ENCODE data around the gene TRIM24. TPM values are rescaled to one million over a fixed set of nuclear protein-coding genes. Genes with fewer than 3 reads are reported as not detected.

Gene TRIM24
- total RNA-seq, 1 donor from 2014 or later: 116 TPM

DNA sequence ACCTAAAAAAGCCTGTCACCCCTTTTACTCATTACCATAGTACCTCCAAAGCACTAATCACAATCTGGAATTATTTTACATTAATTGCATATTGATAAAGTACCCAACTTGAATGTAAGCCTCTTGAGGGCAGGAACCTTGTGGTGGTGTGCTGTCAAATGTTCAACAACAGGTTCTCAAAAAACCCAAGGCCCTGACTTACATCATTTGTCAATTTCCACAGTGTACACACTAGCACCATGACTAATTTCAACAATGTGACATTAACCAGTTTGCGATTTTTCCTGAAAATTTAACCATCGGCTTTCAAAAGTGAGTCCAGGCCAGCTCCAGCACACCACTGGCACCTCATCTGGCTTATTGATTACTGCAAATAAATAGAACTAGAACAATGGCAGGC lies 153.6 kb downstream of the TRIM24 start:
- Mint-ChIP-seq H3K4me1 (peaks cover 10% of the 10 kb centered on the region), H3K27me3 (ENCODE audit: insufficient read depth, low read depth) (peaks cover 5% of the 10 kb centered on the region), H3K4me3 (no peak overlapping the region), H3K36me3 (no peaks in the 10 kb centered on the region), H3K27ac (no peak overlapping the region), H3K9me3 (peaks cover 14% of the 10 kb centered on the region)
- TF ChIP-seq EZH2phosphoT487 (IDR thresholded peaks at IDR 0.05): no peak
- TF ChIP-seq EZH2 (IDR thresholded peaks at IDR 0.05): no peak
- TF ChIP-seq, protein P1, sequence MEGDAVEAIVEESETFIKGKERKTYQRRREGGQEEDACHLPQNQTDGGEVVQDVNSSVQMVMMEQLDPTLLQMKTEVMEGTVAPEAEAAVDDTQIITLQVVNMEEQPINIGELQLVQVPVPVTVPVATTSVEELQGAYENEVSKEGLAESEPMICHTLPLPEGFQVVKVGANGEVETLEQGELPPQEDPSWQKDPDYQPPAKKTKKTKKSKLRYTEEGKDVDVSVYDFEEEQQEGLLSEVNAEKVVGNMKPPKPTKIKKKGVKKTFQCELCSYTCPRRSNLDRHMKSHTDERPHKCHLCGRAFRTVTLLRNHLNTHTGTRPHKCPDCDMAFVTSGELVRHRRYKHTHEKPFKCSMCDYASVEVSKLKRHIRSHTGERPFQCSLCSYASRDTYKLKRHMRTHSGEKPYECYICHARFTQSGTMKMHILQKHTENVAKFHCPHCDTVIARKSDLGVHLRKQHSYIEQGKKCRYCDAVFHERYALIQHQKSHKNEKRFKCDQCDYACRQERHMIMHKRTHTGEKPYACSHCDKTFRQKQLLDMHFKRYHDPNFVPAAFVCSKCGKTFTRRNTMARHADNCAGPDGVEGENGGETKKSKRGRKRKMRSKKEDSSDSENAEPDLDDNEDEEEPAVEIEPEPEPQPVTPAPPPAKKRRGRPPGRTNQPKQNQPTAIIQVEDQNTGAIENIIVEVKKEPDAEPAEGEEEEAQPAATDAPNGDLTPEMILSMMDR (IDR thresholded peaks at IDR 0.05): no peak
- Histone ChIP-seq H2AFZ (replicated peaks) (no peak overlapping the region), H3K27me3 (no peaks in the 10 kb centered on the region), H3F3A (ENCODE audit: low read depth) (no peaks in the 10 kb centered on the region), H3K9ac (no peak overlapping the region), H3K4me1 (no peaks in the 10 kb centered on the region), H3K4me2 (no peak overlapping the region), H4K20me1 (ENCODE audit: low read depth) (no peaks in the 10 kb centered on the region), H3K9me3 (ENCODE audit: low read depth) (no peaks in the 10 kb centered on the region), H3K4me3 (no peak overlapping the region), H3K79me2 (ENCODE audit: low read depth) (no peaks in the 10 kb centered on the region), H3K27ac (no peak overlapping the region), H3K36me3 (no peaks in the 10 kb centered on the region)
- no peak for DNase-seq (ENCODE audit: low spot score)

DNA sequence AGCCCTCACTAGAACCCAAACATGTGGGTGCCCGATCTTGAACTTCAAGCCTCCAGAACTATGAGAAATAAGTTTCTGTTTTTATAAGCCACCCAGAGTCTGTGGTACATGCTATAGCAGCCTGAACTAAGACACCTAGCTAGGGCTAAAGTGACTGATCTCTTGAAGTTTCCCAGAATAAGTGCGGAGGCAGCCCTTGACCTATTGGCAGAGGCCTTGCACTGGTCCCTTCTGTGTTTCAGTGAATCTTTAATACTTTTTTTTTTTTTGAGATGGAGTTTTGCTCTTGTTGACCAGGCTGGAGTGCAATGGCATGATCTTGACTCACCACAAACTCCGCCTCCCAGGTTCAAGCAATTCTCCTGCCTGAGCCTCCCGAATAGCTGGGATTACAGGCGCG lies 156.0 kb downstream of the TRIM24 start:
- Mint-ChIP-seq H3K27ac (no peak overlapping the region), H3K4me1 (peaks cover 8% of the 10 kb centered on the region)
- DNase-seq (ENCODE audit: low spot score): no peak

DNA sequence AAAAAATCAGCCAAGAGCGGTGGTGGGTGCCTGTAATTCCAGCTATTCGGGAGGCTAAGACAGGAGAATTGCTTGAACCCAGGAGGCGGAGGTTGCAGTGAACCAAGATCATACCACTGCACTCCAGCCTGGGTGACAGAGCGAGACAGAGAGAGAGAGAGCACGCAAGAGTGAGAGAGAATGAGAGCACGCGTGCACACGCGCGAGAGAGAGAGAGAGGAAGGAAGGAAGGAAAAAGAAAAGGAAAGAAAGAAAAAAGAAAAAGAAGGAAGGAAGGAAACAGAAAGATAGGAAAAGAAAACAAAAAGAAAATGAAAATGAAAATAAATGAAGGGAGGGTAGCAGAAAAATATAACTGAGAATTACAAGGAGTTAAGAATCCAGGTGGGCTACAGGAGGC lies 158.4 kb downstream of the TRIM24 start:
- Mint-ChIP-seq H3K36me3 (no peaks in the 10 kb centered on the region), H3K4me3 (no peak overlapping the region), H3K9me3 (no peaks in the 10 kb centered on the region), H3K27me3 (ENCODE audit: insufficient read depth, low read depth) (peaks cover 2% of the 10 kb centered on the region), H3K27ac (no peak overlapping the region), H3K4me1 (peaks cover 3% of the 10 kb centered on the region)
- Histone ChIP-seq H3K9me3 (ENCODE audit: low read depth) (no peaks in the 10 kb centered on the region), H3K27ac (no peak overlapping the region), H3K9ac (no peak overlapping the region), H3K36me3 (no peaks in the 10 kb centered on the region), H4K20me1 (ENCODE audit: low read depth) (no peaks in the 10 kb centered on the region), H3K79me2 (ENCODE audit: low read depth) (no peaks in the 10 kb centered on the region), H3K4me1 (no peaks in the 10 kb centered on the region), H3K4me2 (no peak overlapping the region), H2AFZ (replicated peaks) (no peak overlapping the region), H3K27me3 (no peaks in the 10 kb centered on the region), H3F3A (ENCODE audit: low read depth) (no peaks in the 10 kb centered on the region), H3K4me3 (no peak overlapping the region)
- no peak for DNase-seq (ENCODE audit: low spot score)
- TF ChIP-seq, protein P1 (IDR thresholded peaks at IDR 0.05): no peak
- TF ChIP-seq EZH2 (IDR thresholded peaks at IDR 0.05) (no peak), EZH2phosphoT487 (IDR thresholded peaks at IDR 0.05) (no peak)

More for the DNA sequence above, 156.0 kb downstream of the TRIM24 start:
- peaks cover 5% of the 10 kb centered on the region for H3K27me3 Mint-ChIP-seq (ENCODE audit: insufficient read depth, low read depth)
- no peak overlapping the region for H3K27ac ChIP-seq
- no peak overlapping the region for H3K9ac ChIP-seq
- H3K4me1 ChIP-seq: no peaks in the 10 kb centered on the region
- H3F3A ChIP-seq (ENCODE audit: low read depth): no peaks in the 10 kb centered on the region
- peaks cover 4% of the 10 kb centered on the region for H3K9me3 Mint-ChIP-seq
- no peaks in the 10 kb centered on the region for H3K9me3 ChIP-seq (ENCODE audit: low read depth)
- H3K4me3 ChIP-seq: no peak overlapping the region
- H3K4me2 ChIP-seq: no peak overlapping the region
- no peak overlapping the region for H2AFZ ChIP-seq (replicated peaks)
- no peaks in the 10 kb centered on the region for H3K36me3 ChIP-seq
- H3K4me3 Mint-ChIP-seq: no peak overlapping the region
- no peaks in the 10 kb centered on the region for H3K27me3 ChIP-seq
- H3K36me3 Mint-ChIP-seq: no peaks in the 10 kb centered on the region
- no peaks in the 10 kb centered on the region for H3K79me2 ChIP-seq (ENCODE audit: low read depth)
- H4K20me1 ChIP-seq (ENCODE audit: low read depth): no peaks in the 10 kb centered on the region
- TF ChIP-seq, protein P1 (IDR thresholded peaks at IDR 0.05): no peak
- TF ChIP-seq EZH2 (IDR thresholded peaks at IDR 0.05): no peak

Measured in neural progenitor cell (in vitro differentiated cells).